GM15510 (cell line): ENCODE measurements around the gene MLPH.

ENCODE experiments used
- POLR2A ChIP-seq: IDR thresholded peaks from 3 replicates; pipeline ENCODE4 v1.6.1; 2011; ENCODE audit warnings: borderline replicate concordance; ENCODE audit not compliant: insufficient read length; ENCODE audit errors: extremely low read depth

Gene MLPH, protein sequence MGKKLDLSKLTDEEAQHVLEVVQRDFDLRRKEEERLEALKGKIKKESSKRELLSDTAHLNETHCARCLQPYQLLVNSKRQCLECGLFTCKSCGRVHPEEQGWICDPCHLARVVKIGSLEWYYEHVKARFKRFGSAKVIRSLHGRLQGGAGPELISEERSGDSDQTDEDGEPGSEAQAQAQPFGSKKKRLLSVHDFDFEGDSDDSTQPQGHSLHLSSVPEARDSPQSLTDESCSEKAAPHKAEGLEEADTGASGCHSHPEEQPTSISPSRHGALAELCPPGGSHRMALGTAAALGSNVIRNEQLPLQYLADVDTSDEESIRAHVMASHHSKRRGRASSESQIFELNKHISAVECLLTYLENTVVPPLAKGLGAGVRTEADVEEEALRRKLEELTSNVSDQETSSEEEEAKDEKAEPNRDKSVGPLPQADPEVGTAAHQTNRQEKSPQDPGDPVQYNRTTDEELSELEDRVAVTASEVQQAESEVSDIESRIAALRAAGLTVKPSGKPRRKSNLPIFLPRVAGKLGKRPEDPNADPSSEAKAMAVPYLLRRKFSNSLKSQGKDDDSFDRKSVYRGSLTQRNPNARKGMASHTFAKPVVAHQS

DNA sequence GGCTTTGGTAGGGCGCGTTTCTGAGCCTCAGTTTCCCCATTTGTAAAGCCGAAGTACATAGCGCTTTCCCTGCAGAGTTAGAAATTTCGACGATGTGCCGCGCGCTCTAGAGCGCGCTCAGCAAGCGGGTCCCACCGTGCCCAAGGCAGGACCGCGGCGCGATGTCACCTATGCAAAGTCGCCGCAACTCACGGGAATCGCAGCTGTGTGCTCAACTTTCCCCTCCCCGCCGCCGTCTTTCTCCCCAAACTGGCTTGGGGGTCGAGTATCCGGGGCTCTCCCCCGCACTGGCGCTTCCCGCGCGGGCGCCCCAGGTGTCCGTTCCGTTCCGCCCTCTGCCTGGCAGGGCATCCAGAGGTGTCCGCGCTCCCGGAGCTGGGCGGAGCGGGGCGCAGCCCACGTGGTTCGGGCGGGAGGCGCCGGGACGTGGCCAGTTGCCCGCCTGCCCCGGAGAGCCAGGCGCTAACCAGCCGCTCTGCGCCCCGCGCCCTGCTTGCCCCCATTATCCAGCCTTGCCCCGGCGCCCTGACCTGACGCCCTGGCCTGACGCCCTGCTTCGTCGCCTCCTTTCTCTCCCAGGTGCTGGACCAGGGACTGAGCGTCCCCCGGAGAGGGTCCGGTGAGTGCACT is at the start of gene MLPH:
Gene MLPH, plus strand, starts transcription at position 433 of the 630 bp plus-strand sequence. CDS start 6,176 bp downstream, outside the sequence.
- TF ChIP-seq POLR2A: no peak

DNA sequence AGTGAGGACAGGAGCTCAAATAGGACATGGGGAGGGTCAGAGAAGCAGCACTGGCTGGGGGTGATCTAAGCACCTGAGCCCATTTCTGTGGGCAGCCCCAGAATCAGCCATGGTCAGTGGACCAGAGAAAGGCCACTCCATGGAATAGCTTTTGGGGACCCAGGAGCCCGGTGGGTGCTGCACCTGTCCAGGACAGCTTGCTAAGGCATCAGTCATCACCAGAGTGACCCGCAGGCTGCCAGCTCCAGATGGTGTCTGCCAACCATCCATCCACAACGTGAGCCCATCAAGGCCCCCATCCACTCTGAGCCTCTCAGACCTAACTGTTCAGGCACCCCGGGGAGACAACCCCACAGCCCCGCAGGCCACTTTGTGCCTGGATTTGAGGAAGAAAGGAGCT is 49.5 kb upstream of the MLPH start:
- TF ChIP-seq POLR2A: no peak

DNA sequence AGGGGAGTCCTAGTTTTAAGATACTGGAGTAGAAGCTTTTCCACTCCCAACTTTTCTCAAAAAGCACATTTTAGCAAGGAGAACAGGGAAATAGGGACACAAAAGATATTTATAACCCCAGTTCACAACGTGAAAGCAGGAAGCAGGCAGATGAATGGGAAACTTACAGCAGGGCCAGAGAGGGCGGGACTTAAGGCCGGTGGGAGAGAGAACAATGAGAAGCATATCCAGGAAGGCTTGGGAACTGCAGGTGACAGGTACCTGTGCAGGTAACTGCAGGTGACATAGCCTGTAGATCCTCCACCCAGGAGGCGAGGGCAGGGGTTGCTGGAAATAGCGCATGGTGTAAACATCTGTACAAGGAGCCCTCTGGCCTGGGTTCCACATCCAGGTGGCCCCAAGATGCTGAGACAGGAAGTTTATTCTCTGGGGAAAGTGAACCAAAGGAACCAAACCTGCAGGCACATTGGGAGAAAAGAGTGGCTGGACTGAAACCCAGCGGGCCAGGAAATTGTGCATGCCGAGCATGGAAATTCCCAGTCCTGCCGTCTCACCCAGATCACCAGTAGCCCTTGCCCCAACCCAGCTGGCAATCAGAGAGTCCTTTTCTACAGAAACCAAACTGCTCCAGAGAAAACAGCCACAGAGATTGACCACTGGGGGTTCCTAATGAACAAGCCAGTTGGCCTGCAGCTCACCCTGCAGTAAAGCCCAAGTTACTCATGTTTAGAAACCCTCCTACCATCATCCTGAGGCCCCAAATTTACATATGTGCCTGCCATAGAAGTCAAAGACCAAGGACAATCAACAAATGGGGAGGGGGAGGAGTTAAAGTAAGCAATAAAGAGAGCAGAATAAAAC is 48.7 kb upstream of the MLPH start:
- no peak for TF ChIP-seq POLR2A

DNA sequence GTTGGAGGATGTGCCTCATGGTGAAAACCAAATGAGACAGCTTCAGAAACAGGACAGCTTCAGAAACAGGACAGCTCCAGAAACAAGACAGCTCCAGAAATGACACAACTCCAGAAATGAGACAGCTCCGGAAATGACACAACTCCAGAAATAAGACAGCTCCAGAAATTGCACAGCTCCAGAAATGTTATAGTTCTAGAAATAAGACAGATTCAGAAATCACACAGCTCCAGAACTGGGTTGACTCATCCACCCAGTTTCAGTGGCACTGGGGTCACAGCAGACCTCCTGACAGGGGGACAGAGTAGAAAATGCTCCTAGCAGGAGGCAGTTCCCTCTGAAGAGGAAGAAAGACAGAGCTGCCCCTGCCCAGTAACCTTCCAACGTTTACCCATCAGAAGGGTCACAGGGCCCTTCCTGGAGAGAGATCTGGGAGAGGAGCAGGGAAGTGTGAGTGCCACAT is 46.2 kb upstream of the MLPH start:
- no peak for TF ChIP-seq POLR2A

DNA sequence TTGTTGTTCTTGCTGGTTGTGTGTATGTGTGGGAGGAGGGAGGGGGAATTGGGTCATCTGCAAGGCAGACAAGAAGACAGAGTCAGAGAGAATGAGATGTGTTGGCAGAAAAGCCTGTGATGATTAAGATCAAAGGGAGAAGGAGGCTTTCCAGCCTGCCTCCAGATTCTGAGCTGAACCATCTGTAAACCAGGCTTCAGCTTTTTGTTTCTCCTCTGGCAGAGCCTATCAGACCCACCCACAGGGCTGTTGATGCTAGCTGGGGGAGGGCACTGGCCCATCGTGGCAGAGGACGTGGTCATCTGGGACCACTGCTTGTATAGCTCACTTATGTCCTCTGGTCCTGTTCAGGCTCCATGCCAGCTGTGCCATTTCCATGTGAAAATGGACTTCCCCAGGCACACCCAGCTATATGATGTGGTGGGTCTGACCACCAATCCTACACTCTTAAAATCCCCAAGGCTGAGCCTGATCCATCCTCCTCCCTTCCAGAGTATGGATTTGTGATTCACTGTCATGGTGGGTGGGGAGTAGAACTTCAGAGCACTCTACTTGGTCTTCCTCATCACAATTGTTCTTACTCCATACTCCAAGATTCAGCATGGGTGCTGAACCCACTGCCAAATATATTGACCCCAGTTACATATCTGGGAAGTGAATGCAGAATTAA is 45.3 kb upstream of the MLPH start:
- no peak for TF ChIP-seq POLR2A

DNA sequence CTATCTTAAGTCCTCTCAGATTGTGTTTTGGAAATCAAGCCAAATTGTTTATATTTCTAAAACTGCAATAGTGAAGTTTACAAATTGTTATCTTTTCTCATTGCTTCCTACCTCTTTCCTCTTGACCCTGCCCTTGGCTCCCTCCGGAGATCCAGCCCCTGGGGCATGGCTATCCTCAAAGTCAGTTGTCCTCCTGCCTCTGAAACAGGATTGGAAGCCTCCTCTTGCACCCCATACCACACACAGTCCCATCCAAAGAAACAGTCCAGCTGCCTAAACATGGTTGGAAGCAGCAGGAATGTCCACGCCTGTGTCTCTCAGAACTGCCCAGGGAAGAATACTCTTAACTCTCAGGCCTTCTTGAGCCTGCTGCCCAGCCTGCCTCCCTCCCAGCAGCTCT is 43.0 kb upstream of the MLPH start:
- no peak for TF ChIP-seq POLR2A

DNA sequence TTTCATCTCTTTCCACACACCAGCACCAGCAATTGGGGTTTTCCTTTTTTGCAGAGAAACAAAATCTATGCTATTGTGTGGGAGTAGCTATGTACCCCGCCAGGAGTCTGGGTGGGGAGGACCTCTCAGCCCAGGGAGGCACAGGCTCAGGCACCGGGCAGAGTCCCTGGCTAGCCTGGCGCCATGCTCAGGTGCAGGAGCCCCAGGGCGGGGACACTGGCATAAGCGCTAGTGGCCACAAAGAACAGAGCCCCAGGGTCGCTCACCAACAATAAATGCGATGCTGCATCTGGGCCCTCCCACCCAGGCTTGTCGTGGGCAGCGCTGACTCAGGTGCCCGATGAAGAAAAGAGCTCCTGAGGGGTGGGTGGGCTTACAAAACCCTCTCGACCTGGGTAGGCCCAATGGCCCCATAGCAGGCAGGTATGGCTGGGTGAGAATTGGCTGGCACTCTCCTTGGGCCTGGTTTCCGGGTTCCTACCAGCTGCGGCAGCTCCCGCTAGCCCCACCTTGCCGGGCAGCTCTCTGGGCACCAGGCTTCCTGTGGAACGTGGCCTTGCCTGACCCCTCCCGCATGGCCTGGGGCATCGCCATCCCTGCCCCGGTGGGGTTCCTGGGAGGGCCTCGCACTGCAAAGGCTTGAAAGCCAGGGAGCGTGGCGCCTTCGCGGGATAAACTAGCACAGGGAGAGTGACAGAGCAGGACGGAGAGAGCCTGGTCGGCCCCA is 41.3 kb upstream of the MLPH start:
- no peak for TF ChIP-seq POLR2A

DNA sequence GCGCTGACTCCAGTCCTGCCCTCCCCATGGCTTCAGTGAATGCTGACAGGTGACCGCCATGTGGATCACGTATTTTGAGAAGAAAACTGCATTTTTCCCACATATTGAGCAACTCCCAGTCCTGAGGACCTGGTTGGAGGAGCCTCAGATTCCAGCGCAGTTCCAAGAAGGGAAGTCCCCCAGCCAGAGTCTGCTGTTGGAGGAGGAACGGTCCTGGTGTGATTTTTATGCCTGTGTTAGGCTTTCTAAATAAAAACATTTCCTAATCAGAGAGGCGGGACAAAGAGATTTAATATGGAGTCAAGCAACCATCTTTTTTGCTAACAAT is 40.7 kb upstream of the MLPH start:
- no peak for TF ChIP-seq POLR2A

DNA sequence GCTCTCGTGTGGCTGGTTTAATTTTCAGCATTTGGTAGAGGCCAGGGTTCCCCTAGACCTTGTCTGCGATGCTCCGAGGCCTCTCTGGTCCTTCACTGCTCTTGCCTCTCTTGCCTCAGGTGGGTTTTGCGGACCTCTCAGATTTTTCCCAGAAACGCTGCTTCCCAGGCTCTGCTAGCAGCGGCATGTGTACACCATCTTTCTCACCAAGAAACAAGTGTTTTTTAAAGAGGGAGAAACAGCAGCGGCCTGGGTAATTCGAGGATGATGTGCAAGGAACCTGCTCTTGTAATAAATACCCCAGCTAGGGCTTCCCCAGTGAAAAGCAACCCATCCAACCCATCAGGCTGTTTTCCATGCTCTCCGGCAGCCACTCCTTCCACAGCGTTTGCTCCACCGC is 39.6 kb upstream of the MLPH start:
- TF ChIP-seq POLR2A: no peak

DNA sequence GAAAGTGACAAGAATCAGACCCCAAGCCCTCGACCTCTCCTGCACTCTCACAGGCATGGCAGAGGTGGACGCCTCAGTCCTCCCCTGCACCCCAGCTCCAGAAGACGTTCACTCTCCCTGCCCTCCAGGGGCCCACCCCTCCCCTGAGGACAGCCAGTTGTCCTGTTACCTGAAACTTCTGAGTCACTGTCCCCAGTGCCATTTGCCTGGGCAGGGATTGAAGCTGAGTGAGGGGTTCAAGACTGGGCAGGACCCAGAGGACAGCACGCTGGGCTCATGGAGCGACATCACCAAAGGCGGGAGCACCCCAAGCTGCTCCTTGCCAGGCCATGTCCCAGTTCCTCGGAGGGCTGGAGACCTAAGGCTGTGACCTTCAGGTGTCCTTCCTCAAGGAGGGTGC is 38.9 kb upstream of the MLPH start:
- TF ChIP-seq POLR2A: no peak

DNA sequence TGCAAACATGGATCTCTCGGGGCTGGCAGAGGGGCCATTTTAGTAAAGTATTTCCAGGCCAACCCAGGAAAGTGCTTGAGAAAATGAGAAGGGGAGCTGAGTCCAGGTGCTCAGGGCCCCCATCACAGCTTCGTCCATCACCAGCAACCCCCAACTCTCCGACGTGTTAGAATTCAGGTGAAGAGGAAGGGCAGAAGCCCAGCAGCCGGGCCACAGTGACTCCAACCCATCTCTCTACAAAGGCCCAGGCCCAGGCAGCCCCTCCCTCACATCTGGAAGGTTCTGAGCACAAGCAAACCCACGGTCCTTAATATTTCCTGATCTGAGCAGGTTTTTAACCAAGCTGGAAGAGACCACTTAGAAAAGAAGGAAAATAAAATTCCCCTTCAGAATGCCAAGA is 38.4 kb upstream of the MLPH start:
- no peak for TF ChIP-seq POLR2A

DNA sequence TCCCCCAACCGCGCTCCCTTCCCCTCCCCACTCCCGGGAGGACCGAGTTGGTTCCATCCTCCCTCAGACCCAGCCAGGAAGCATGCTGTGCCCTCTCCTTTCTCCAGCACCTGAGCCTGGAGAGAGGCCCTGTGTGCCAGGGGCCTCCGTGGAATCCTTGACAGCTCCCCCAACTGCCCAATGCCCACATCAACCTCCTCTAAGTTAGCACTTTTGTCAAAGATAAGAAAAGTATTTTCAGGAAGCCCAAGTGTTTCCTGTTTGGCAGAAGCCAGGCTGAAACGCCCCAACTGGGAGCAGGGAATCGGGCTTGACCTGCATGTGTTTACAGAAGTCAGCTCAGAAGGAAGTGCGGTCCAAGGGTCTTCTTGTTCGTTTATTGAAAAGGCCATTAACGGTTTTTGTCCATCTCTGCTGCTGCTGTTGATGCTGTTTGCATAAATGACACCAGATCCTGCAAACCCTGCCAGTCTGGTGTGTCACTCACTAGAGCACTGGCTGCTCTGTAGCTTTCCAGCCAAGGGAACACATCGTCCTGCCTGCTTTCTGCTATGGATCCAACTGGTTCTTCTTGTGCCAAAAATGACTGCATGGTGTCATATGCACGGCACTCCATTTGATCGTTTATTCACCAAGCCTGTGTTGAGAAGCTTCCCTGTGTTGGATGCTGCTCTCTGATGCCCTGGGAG is 37.7 kb upstream of the MLPH start:
- TF ChIP-seq POLR2A: no peak

DNA sequence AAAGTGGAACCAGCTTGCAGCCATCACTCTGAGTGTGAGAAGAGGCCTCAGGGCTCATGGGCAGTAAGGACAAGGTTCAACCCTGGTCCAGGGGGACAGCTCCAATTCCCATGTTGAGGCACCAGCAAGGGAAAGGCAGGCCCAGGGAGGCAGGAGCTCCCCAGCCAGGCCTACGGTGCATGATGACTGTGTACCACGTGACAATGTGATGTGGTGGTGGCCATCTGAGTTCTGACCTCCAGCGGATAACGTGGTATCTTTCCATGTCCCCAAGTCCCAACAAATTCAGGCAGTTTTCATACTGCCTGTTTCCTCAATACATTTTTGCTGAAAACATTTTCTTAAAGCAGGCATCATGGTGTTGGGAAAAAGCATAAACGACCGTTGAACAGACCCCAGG is 36.9 kb upstream of the MLPH start:
- no peak for TF ChIP-seq POLR2A
